ENCODE results near the gene GNAI2. TPM values are rescaled to one million over a fixed set of nuclear protein-coding genes. Genes with fewer than 3 reads are reported as not detected.

Gene GNAI2
- total and polyA plus RNA-seq, 2 donors (not counting 3 experiments of a cell fraction or from before 2014, with no cell fraction given) = 767 to 1,875 TPM

- H3K4me1 ChIP-seq (ENCODE audit: control insufficient read depth, extremely low read depth, insufficient read depth, low read length) = peaks cover 5% of the 10 kb centered on the region
- no peaks in the 10 kb centered on the region for H3K9me3 ChIP-seq (replicated peaks; ENCODE audit: control insufficient read depth, insufficient read depth, low read length)
- no peak overlapping the region for H2AFZ ChIP-seq (ENCODE audit: low read depth, low read length)
- no peak overlapping the region for H3K4me3 ChIP-seq (replicated peaks in 1 of 3; ENCODE audit: insufficient read depth in 1 of 3, low read depth in 1 of 3, low read length in 3 of 3)
- dilution Hi-C loops (cut with MboI; ENCODE audit: extremely low pct_ligation_motif_present, low sequenced_read_pairs) = no loop called here
- H3K9me1 ChIP-seq (replicated peaks; ENCODE audit: control insufficient read depth, extremely low read depth, insufficient read depth, low read length) = no peaks in the 10 kb centered on the region
- H4K20me1 ChIP-seq (replicated peaks; ENCODE audit: control insufficient read depth, extremely low read depth, insufficient read depth, low read length) = no peaks in the 10 kb centered on the region
- TF ChIP-seq POLR2AphosphoS5 (IDR thresholded peaks at IDR 0.05; ENCODE audit: insufficient read depth, low read depth, low read length) (no peak), MAX (IDR thresholded peaks at IDR 0.05; ENCODE audit: insufficient read depth, insufficient read length) (no peak), FOS (IDR thresholded peaks at IDR 0.05; ENCODE audit: borderline replicate concordance, insufficient read depth, low read length) (no peak)
- POLR2A ChIA-PET = interaction anchor here (0.6 to 1.6 kb wide), 2 partner anchors 30 to 52 kb away, joined by 3 to 7 read pairs; no protein-coding TSS in a partner anchor
- intact Hi-C loops (cut with micrococcal nuclease) = loop anchor here (1.0 kb wide), 1 partner anchor 129 kb away; no protein-coding TSS in a partner anchor
- H3K9ac ChIP-seq (replicated peaks; ENCODE audit: extremely low read depth, insufficient read depth, low read length) = no peak overlapping the region
- no TSS peak for BruUV-seq (replicated peaks)
- peaks cover 11 to 13% of the 10 kb centered on the region in 2 experiments for H3K27me3 ChIP-seq (ENCODE audit: control insufficient read depth in 2 of 2, insufficient read depth in 2 of 2, low read length in 2 of 2)
- DNase-seq (ENCODE audit: low read depth, low spot score) = no peak
- no peak overlapping the region for H3K27ac ChIP-seq (ENCODE audit: insufficient read depth, low read depth, low read length)
- H3K4me2 ChIP-seq (ENCODE audit: insufficient read depth, low read length) = no peak overlapping the region
- H3K79me2 ChIP-seq (ENCODE audit: control insufficient read depth, insufficient read depth, low read length) = no peaks in the 10 kb centered on the region
- H3K36me3 ChIP-seq (ENCODE audit: control insufficient read depth in 2 of 2, extremely low read depth in 1 of 2, insufficient read depth in 2 of 2, low read length in 2 of 2) = no peaks in the 10 kb centered on the region
- FAIRE-seq = no peak
- CTCF ChIA-PET = interaction anchor here (1.2 to 12.0 kb wide), 15 partner anchors 8 to 129 kb away, joined by 3 to 314 read pairs (median 26); partner anchors contain the start of genes GNAI2, SEMA3B and SLC38A3
Measured at GRCh38 chr3:50195501-50196252, 40.3 kb upstream of the GNAI2 start.

GRCh38 chr3:50196253-50196801 lies 39.7 kb upstream of the GNAI2 start:
- Histone ChIP-seq H3K4me2 (ENCODE audit: insufficient read depth, low read length) (no peak overlapping the region), H3K79me2 (ENCODE audit: control insufficient read depth, insufficient read depth, low read length) (no peaks in the 10 kb centered on the region), H2AFZ (ENCODE audit: low read depth, low read length) (no peak overlapping the region), H3K27me3 (ENCODE audit: control insufficient read depth in 2 of 2, insufficient read depth in 2 of 2, low read length in 2 of 2) (peaks cover 11 to 13% of the 10 kb centered on the region in 2 experiments), H3K9ac (replicated peaks; ENCODE audit: extremely low read depth, insufficient read depth, low read length) (no peak overlapping the region), H3K9me1 (replicated peaks; ENCODE audit: control insufficient read depth, extremely low read depth, insufficient read depth, low read length) (no peaks in the 10 kb centered on the region), H3K36me3 (ENCODE audit: control insufficient read depth in 2 of 2, extremely low read depth in 1 of 2, insufficient read depth in 2 of 2, low read length in 2 of 2) (no peaks in the 10 kb centered on the region), H3K9me3 (replicated peaks; ENCODE audit: control insufficient read depth, insufficient read depth, low read length) (no peaks in the 10 kb centered on the region), H4K20me1 (replicated peaks; ENCODE audit: control insufficient read depth, extremely low read depth, insufficient read depth, low read length) (no peaks in the 10 kb centered on the region), H3K4me1 (ENCODE audit: control insufficient read depth, extremely low read depth, insufficient read depth, low read length) (no peaks in the 10 kb centered on the region), H3K27ac (ENCODE audit: insufficient read depth, low read depth, low read length) (no peak overlapping the region), H3K4me3 (replicated peaks in 1 of 3; ENCODE audit: insufficient read depth in 1 of 3, low read depth in 1 of 3, low read length in 3 of 3) (no peak overlapping the region)
- FAIRE-seq (no peak), DNase-seq (ENCODE audit: low read depth, low spot score) (no peak)
- intact Hi-C loops (cut with micrococcal nuclease) (no loop called here), dilution Hi-C loops (cut with MboI; ENCODE audit: extremely low pct_ligation_motif_present, low sequenced_read_pairs) (no loop called here)
- POLR2A ChIA-PET = interaction anchor here (0.6 kb wide), 1 partner anchor 53 kb away, joined by 3 read pairs; no protein-coding TSS in a partner anchor
- BruUV-seq (replicated peaks) = no TSS peak
- CTCF ChIA-PET = interaction anchor here (1.2 to 12.0 kb wide), 9 partner anchors 14 to 128 kb away, joined by 3 to 314 read pairs (median 53); partner anchors contain the start of gene SEMA3B
- no peak for TF ChIP-seq GATA2 (IDR thresholded peaks at IDR 0.05; ENCODE audit: insufficient read depth, insufficient read length, low read depth, low read length)

Data from endothelial cell of umbilical vein (primary cell).